Activated B cell treated with CpG ODN at 0.5 μM for 24 hours (primary cell): ENCODE data around the gene F5. TPM values are rescaled to one million over a fixed set of nuclear protein-coding genes. Genes with fewer than 3 reads are reported as not detected.

ENCODE experiments used
- ATAC-seq: fragments of 200-7000 bp; cut with Tn5 transposase; one replicate; pipeline ENCODE4 v1.10.0; 2021; ENCODE audit warnings: low read depth, mild to moderate bottlenecking, moderate library complexity
- CTCF ChIA-PET: fragments of 350-600 bp; sonication (Branson Sonifier 250); formaldehyde crosslinking; loops from one replicate; lab custom pipeline; 2021; ENCODE audit warnings: antibody characterized with exemption; lab: Charles Lee
- POLR2A ChIA-PET: fragments of 350-600 bp; sonication (Branson Sonifier 250); formaldehyde crosslinking; loops from one replicate; lab custom pipeline; 2021; ENCODE audit warnings: antibody characterized with exemption; lab: Charles Lee
- DNase-seq: peaks from one replicate; pipeline ENCODE4 v3.0.0; 2022
- H3K27ac Mint-ChIP-seq: one replicate; pipeline ENCODE4 v1.8.0; 2020; ENCODE audit warnings: mixed read lengths
- H3K27me3 Mint-ChIP-seq: one replicate; pipeline ENCODE4 v1.8.0; 2021; ENCODE audit warnings: mixed read lengths
- H3K36me3 Mint-ChIP-seq: one replicate; pipeline ENCODE4 v1.8.0; 2021; ENCODE audit warnings: low read depth, mixed read lengths
- H3K4me1 Mint-ChIP-seq: one replicate; pipeline ENCODE4 v1.8.0; 2021; ENCODE audit warnings: mixed read lengths
- H3K4me3 Mint-ChIP-seq: one replicate; pipeline ENCODE4 v1.8.0; 2020; ENCODE audit warnings: mild to moderate bottlenecking, mixed read lengths
- H3K9me3 Mint-ChIP-seq: one replicate; pipeline ENCODE4 v1.8.0; 2020; ENCODE audit warnings: mixed read lengths
- intact Hi-C: fragments of 100-400 bp; cut with micrococcal nuclease; formaldehyde crosslinking; loops from one replicate; pipeline ENCODE4 v1.15.1; 2024
- total RNA-seq: library from RNA; stranded (reverse); gene quantifications from 2 replicates; pipeline ENCODE4 v1.2.3, GENCODE V29; 2022
- TF ChIP-seq, protein P1 (sequence below): fragments of 200-600 bp; IDR thresholded peaks from one replicate; pipeline ENCODE4 v1.8.0; 2022; ENCODE audit warnings: antibody characterized with exemption, mild to moderate bottlenecking

F5 gene
- total RNA-seq, 1 donor from 2014 or later = 0.67 TPM

DNA sequence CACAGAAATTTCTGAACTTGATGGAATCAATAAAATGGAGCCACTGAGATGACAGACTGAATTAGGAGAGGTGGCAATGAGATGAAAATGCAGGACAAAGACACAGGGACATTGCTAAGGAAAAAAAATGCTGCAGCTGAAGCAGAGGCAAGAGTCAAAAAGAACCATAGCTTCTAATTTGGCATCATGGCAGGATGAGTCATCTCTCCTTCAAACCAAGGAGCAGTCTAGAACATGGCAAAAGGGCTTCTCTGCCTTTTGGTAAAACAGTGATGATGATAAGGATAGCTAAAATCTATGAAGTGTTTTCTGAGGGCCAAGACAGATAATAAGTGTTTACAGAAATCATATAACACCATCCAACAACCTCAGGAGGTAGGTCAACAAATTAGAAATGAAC is 117.3 kb downstream of the F5 start:
- Mint-ChIP-seq H3K27me3 (no peaks in the 10 kb centered on the region), H3K9me3 (no peaks in the 10 kb centered on the region), H3K4me1 (no peaks in the 10 kb centered on the region), H3K27ac (no peak overlapping the region), H3K4me3 (no peak overlapping the region), H3K36me3 (peaks cover 5% of the 10 kb centered on the region)
- ATAC-seq (no peak), DNase-seq (no peak)
- TF ChIP-seq, protein P1, sequence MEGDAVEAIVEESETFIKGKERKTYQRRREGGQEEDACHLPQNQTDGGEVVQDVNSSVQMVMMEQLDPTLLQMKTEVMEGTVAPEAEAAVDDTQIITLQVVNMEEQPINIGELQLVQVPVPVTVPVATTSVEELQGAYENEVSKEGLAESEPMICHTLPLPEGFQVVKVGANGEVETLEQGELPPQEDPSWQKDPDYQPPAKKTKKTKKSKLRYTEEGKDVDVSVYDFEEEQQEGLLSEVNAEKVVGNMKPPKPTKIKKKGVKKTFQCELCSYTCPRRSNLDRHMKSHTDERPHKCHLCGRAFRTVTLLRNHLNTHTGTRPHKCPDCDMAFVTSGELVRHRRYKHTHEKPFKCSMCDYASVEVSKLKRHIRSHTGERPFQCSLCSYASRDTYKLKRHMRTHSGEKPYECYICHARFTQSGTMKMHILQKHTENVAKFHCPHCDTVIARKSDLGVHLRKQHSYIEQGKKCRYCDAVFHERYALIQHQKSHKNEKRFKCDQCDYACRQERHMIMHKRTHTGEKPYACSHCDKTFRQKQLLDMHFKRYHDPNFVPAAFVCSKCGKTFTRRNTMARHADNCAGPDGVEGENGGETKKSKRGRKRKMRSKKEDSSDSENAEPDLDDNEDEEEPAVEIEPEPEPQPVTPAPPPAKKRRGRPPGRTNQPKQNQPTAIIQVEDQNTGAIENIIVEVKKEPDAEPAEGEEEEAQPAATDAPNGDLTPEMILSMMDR = no peak
- intact Hi-C loops = loop anchor here (5.0 kb wide), 1 partner anchor 338 kb away; no protein-coding TSS in a partner anchor
- POLR2A ChIA-PET = no interaction called here
- CTCF ChIA-PET = interaction anchor here (0.7 to 1.7 kb wide), 2 partner anchors 77 to 477 kb away, joined by 3 to 8 read pairs; no protein-coding TSS in a partner anchor

DNA sequence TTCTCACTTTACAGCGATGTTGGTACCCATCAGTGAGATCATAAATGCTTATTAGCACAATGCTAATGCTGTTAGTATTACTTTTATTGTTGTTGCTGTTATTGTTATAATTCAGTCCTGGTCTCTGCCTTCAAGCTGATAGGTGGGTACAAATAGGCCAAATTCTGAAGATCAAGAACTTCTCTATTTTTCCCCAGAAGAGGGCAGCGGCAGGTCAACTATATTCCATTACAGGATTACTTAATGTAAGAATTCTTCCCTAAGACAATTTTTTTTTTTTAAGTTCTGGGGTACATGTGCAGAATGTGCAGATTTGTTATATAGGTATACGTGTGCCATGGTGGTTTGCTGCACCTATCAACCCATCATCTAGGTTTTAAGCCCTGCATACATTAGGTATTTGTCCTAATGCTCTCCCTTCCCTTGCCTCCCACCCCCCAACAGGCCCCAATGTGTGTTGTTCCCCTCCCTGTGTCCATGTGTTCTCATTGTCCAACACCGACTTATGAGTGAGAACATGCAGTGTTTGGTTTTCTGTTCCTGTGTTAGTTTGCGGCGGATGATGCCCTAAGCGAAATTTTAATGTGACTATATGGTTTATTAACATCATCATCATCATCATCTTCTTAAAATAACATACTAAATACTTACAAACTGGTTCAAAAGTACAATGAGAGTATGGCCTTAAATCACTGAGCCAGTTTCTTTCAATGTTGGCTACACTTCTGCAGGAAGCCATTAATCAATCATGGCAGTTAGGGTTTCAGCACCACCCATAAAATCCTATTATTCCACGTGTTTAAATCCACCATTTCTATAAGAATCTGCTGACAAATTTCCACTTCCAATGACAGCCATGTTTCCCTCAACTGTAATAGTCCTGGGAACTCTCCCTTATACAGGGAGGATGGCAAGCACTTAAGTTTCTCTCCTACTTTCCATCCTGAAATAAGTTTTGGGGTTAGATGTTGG is 119.7 kb downstream of the F5 start:
- TF ChIP-seq, protein P1 = no peak
- Mint-ChIP-seq H3K4me3 (no peak overlapping the region), H3K9me3 (no peaks in the 10 kb centered on the region), H3K27me3 (no peaks in the 10 kb centered on the region), H3K27ac (no peak overlapping the region), H3K4me1 (no peaks in the 10 kb centered on the region), H3K36me3 (peaks cover 5% of the 10 kb centered on the region)
- ATAC-seq (no peak), DNase-seq (no peak)
- ChIA-PET POLR2A (no interaction called here), CTCF (interaction anchor here (0.7 to 3.3 kb wide), 5 partner anchors 79 to 343 kb away, joined by 3 to 10 read pairs (median 4); no protein-coding TSS in a partner anchor)
- intact Hi-C loops = loop anchor here (1.0 to 5.0 kb wide), 3 partner anchors 80 to 341 kb away; no protein-coding TSS in a partner anchor

DNA sequence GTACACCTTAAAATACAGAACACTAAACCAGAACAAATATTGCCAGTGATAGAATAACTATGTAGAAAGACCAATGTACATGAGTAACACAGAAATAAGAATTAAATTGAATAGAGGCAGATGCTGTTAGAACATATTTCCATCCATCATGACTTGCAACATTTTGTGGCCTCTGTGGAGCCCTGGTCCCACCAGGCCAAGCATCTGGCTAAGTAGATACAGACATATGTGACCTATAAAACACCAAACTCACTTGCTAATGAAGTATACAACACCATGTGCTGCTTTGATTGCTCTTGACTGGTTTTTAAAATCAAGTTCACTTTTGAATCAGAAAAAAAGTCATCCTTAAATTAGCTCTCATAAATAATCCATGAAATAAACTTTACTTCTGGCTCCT is 121.0 kb downstream of the F5 start:
- H3K27ac Mint-ChIP-seq = no peak overlapping the region
- H3K36me3 Mint-ChIP-seq = peaks cover 5% of the 10 kb centered on the region
- DNase-seq (no peak), ATAC-seq (no peak)
- peaks cover under 1% of the 10 kb centered on the region for H3K4me1 Mint-ChIP-seq
- POLR2A ChIA-PET = no interaction called here
- intact Hi-C loops = loop anchor here (5.0 kb wide), 1 partner anchor 342 kb away; no protein-coding TSS in a partner anchor
- peaks cover 8% of the 10 kb centered on the region for H3K27me3 Mint-ChIP-seq
- no peaks in the 10 kb centered on the region for H3K9me3 Mint-ChIP-seq
- no peak overlapping the region for H3K4me3 Mint-ChIP-seq
- TF ChIP-seq, protein P1 = no peak
- CTCF ChIA-PET = interaction anchor here (1.2 to 3.3 kb wide), 3 partner anchors 81 to 344 kb away, joined by 3 to 10 read pairs (median 4); no protein-coding TSS in a partner anchor

Other genes with a start within 250 kb of the F5 start
- gene NME7, start 218.7 kb downstream of the F5 start, total RNA-seq = 14.5 and 16.0 TPM in 2 replicates
- gene BLZF1, start 218.3 kb downstream of the F5 start, total RNA-seq = 13.8 and 14.3 TPM in 2 replicates
- not detected in 2 replicates for gene CCDC181, start 159.0 kb downstream of the F5 start, total RNA-seq
- 3.0 and 3.6 TPM in 2 replicates for gene SLC19A2, start 100.5 kb downstream of the F5 start, total RNA-seq
- gene SELP, start 43.6 kb upstream of the F5 start, total RNA-seq = 0.27 and 0.60 TPM in 2 replicates
- gene SELL, start 125.1 kb upstream of the F5 start, total RNA-seq = 151 and 156 TPM in 2 replicates
- gene SELE, start 147.6 kb upstream of the F5 start, total RNA-seq = not detected in 2 replicates
- 12.0 and 14.5 TPM in 2 replicates for gene METTL18, start 208.4 kb upstream of the F5 start, total RNA-seq